Measurements from ENCODE around the gene IL20. TPM values are rescaled to one million over a fixed set of nuclear protein-coding genes. Genes with fewer than 3 reads are reported as not detected.

Gene IL20
- total RNA-seq, 4 donors from 2014 or later: 40.6 TPM; not detected in 3

- H3K27ac ChIP-seq: no peak overlapping the region
- TF ChIP-seq CTCF (IDR thresholded peaks at IDR 0.05) (no peak), POLR2A (IDR thresholded peaks at IDR 0.05) (no peak)
- H3K27me3 ChIP-seq: no peaks in the 10 kb centered on the region
- H3K9me3 ChIP-seq: peaks cover 0 to 2% of the 10 kb centered on the region in 2 donors
- H3K4me3 ChIP-seq: no peak overlapping the region
- H3K4me1 ChIP-seq: no peaks in the 10 kb centered on the region
- no peak for DNase-seq
- intact Hi-C loops (cut with DNase I; ENCODE audit: low total_unique reads): no loop called here
- no peaks in the 10 kb centered on the region for H3K36me3 ChIP-seq
Observed at GRCh38 chr1:206854401-206855129, 10.9 kb upstream of the IL20 start.

GRCh38 chr1:206855859-206856258 lies 9.6 kb upstream of the IL20 start:
- peaks cover 0 to 2% of the 10 kb centered on the region in 2 donors for H3K9me3 ChIP-seq
- H3K27me3 ChIP-seq: no peaks in the 10 kb centered on the region
- H3K4me1 ChIP-seq: no peaks in the 10 kb centered on the region
- H3K4me3 ChIP-seq: no peak overlapping the region
- intact Hi-C loops (cut with DNase I; ENCODE audit: low total_unique reads): no loop called here
- no peak overlapping the region for H3K27ac ChIP-seq
- H3K36me3 ChIP-seq: no peaks in the 10 kb centered on the region
- TF ChIP-seq CTCF (IDR thresholded peaks at IDR 0.05): no peak
- TF ChIP-seq POLR2A (IDR thresholded peaks at IDR 0.05): no peak
- no peak for DNase-seq

GRCh38 chr1:206856674-206857464 lies 8.6 kb upstream of the IL20 start:
- H3K27ac ChIP-seq: no peak overlapping the region
- no peak for DNase-seq
- H3K9me3 ChIP-seq: peaks cover 0 to 2% of the 10 kb centered on the region in 2 donors
- no peaks in the 10 kb centered on the region for H3K36me3 ChIP-seq
- intact Hi-C loops (cut with DNase I; ENCODE audit: low total_unique reads): no loop called here
- TF ChIP-seq CTCF (IDR thresholded peaks at IDR 0.05): no peak
- TF ChIP-seq POLR2A (IDR thresholded peaks at IDR 0.05): no peak
- no peak overlapping the region for H3K4me3 ChIP-seq
- no peaks in the 10 kb centered on the region for H3K4me1 ChIP-seq
- no peaks in the 10 kb centered on the region for H3K27me3 ChIP-seq

GRCh38 chr1:206859082-206859521 lies 6.3 kb upstream of the IL20 start:
- H3K27me3 ChIP-seq: no peaks in the 10 kb centered on the region
- no peak overlapping the region for H3K4me3 ChIP-seq
- DNase-seq: no peak
- H3K27ac ChIP-seq: no peak overlapping the region
- no peaks in the 10 kb centered on the region for H3K36me3 ChIP-seq
- TF ChIP-seq CTCF (IDR thresholded peaks at IDR 0.05): no peak
- TF ChIP-seq POLR2A (IDR thresholded peaks at IDR 0.05): no peak
- H3K9me3 ChIP-seq: no peaks in the 10 kb centered on the region
- intact Hi-C loops (cut with DNase I; ENCODE audit: low total_unique reads): no loop called here
- no peaks in the 10 kb centered on the region for H3K4me1 ChIP-seq

- Histone ChIP-seq H3K27ac (no peak overlapping the region), H3K4me1 (no peaks in the 10 kb centered on the region), H3K27me3 (no peaks in the 10 kb centered on the region), H3K9me3 (no peaks in the 10 kb centered on the region), H3K4me3 (no peak overlapping the region), H3K36me3 (no peaks in the 10 kb centered on the region)
- intact Hi-C loops (cut with DNase I; ENCODE audit: low total_unique reads): no loop called here
- DNase-seq: no peak
- TF ChIP-seq CTCF (IDR thresholded peaks at IDR 0.05): no peak
- no peak for TF ChIP-seq POLR2A (IDR thresholded peaks at IDR 0.05)
Observed at GRCh38 chr1:206860165-206860564, 5.3 kb upstream of the IL20 start.
